ENCODE measurements around the gene PERM1. TPM values are rescaled to one million over a fixed set of nuclear protein-coding genes. Genes with fewer than 3 reads are reported as not detected.

Gene PERM1
- total and polyA plus RNA-seq, 4 donors, result 0.42 to 1.5 (median 0.49) TPM

GRCh38 chr1:942864-943533, 38.9 kb downstream of the PERM1 start:
- no peaks in the 10 kb centered on the region for H3K4me1 ChIP-seq (ENCODE audit: control insufficient read depth in 1 of 2, insufficient read depth in 2 of 2, low read length in 2 of 2)
- WGBS, 2 donors, result 69 to 72% methylated on average over 26 to 27 of the region's 27 CpGs
- H3K36me3 ChIP-seq (ENCODE audit: control insufficient read depth in 1 of 2, insufficient read depth in 2 of 2, low read length in 1 of 2), result no peaks in the 10 kb centered on the region
- intact Hi-C loops (cut with DNase I), result loop anchor here in 1 of 2 donors (5.0 kb wide), 1 partner anchor 36 kb away; no protein-coding TSS in a partner anchor
- no peaks in the 10 kb centered on the region for H3K27me3 ChIP-seq (ENCODE audit: control insufficient read depth in 1 of 2, insufficient read depth in 2 of 2, low read length in 1 of 2)
- H3K27ac ChIP-seq (ENCODE audit: low read depth in 1 of 2, low read length in 2 of 2), result no peak overlapping the region
- no peaks in the 10 kb centered on the region for H3K9me3 ChIP-seq (ENCODE audit: control insufficient read depth, low read length)
- peak; percentile 76 to 88 for DNase-seq
- no peak overlapping the region for H3K4me3 ChIP-seq (ENCODE audit: low read length in 2 of 2)
- no peak for ATAC-seq (ENCODE audit: low FRiP score)

GRCh38 chr1:942411-942821, 39.5 kb downstream of the PERM1 start:
- H3K4me3 ChIP-seq (ENCODE audit: low read length in 2 of 2), result no peak overlapping the region
- no peak for ATAC-seq (ENCODE audit: low FRiP score)
- no peaks in the 10 kb centered on the region for H3K27me3 ChIP-seq (ENCODE audit: control insufficient read depth in 1 of 2, insufficient read depth in 2 of 2, low read length in 1 of 2)
- H3K36me3 ChIP-seq (ENCODE audit: control insufficient read depth in 1 of 2, insufficient read depth in 2 of 2, low read length in 1 of 2), result no peaks in the 10 kb centered on the region
- intact Hi-C loops (cut with DNase I), result loop anchor here in 1 of 2 donors (5.0 kb wide), 1 partner anchor 35 kb away; no protein-coding TSS in a partner anchor
- H3K9me3 ChIP-seq (ENCODE audit: control insufficient read depth, low read length), result no peaks in the 10 kb centered on the region
- no peak overlapping the region for H3K27ac ChIP-seq (ENCODE audit: low read depth in 1 of 2, low read length in 2 of 2)
- WGBS, 2 donors, result 12 to 21% methylated on average over 28 to 48 of the region's 48 CpGs
- H3K4me1 ChIP-seq (ENCODE audit: control insufficient read depth in 1 of 2, insufficient read depth in 2 of 2, low read length in 2 of 2), result no peaks in the 10 kb centered on the region
- DNase-seq, result no peak

GRCh38 chr1:941588-942383, 40.1 kb downstream of the PERM1 start:
- Histone ChIP-seq H3K9me3 (ENCODE audit: control insufficient read depth, low read length) (no peaks in the 10 kb centered on the region), H3K4me3 (ENCODE audit: low read length in 2 of 2) (peak overlapping the region in 1 of 2 donors; percentile 12), H3K27ac (ENCODE audit: low read depth in 1 of 2, low read length in 2 of 2) (no peak overlapping the region), H3K27me3 (ENCODE audit: control insufficient read depth in 1 of 2, insufficient read depth in 2 of 2, low read length in 1 of 2) (no peaks in the 10 kb centered on the region), H3K4me1 (ENCODE audit: control insufficient read depth in 1 of 2, insufficient read depth in 2 of 2, low read length in 2 of 2) (no peaks in the 10 kb centered on the region), H3K36me3 (ENCODE audit: control insufficient read depth in 1 of 2, insufficient read depth in 2 of 2, low read length in 1 of 2) (no peaks in the 10 kb centered on the region)
- DNase-seq, result peak; percentile 90 to 94
- peak; percentile 79 for ATAC-seq (ENCODE audit: low FRiP score)
- intact Hi-C loops (cut with DNase I), result loop anchor here in 1 of 2 donors (2.0 to 5.0 kb wide), 2 partner anchors 17 to 34 kb away; no protein-coding TSS in a partner anchor
- 1% methylated on average over 51 to 98 of the region's 98 CpGs for WGBS, 2 donors

DNA sequence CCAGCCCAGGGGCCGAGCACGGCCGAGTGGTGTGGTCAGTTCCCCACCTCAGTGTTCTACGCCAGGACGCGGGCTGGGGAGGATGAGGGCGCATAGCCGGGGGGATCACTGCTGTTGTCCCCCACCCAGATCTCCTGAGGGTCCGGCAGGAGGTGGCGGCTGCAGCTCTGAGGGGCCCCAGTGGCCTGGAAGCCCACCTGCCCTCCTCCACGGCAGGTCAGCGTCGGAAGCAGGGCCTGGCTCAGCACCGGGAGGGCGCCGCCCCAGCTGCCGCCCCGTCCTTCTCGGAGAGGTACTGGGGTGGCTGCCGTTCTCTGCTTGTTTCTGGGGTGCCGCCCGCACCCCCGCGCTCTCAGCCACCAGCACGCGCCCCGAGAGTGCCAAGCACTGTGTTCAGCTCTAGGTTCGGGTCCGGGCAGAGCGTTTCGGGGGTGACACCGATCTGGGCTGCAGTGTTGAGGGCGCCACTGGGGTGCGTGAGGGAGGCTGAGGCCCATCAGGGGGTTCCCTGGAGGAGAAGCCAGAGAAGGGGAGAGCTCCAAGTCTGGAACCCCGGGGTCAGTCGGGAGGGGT, 40.8 kb downstream of the PERM1 start:
- WGBS, 2 donors, result 18 to 21% methylated on average over 36 of the region's 36 CpGs
- no peaks in the 10 kb centered on the region for H3K4me1 ChIP-seq (ENCODE audit: control insufficient read depth in 1 of 2, insufficient read depth in 2 of 2, low read length in 2 of 2)
- peak overlapping the region in 1 of 2 donors; percentile 5 for H3K27ac ChIP-seq (ENCODE audit: low read depth in 1 of 2, low read length in 2 of 2)
- no peak overlapping the region for H3K4me3 ChIP-seq (ENCODE audit: low read length in 2 of 2)
- H3K27me3 ChIP-seq (ENCODE audit: control insufficient read depth in 1 of 2, insufficient read depth in 2 of 2, low read length in 1 of 2), result no peaks in the 10 kb centered on the region
- H3K36me3 ChIP-seq (ENCODE audit: control insufficient read depth in 1 of 2, insufficient read depth in 2 of 2, low read length in 1 of 2), result no peaks in the 10 kb centered on the region
- intact Hi-C loops (cut with DNase I), result loop anchor here in 1 of 2 donors (2.0 to 5.0 kb wide), 2 partner anchors 16 to 34 kb away; no protein-coding TSS in a partner anchor
- no peaks in the 10 kb centered on the region for H3K9me3 ChIP-seq (ENCODE audit: control insufficient read depth, low read length)
- ATAC-seq (ENCODE audit: low FRiP score) (peak; percentile 14), DNase-seq (no peak)

- Histone ChIP-seq H3K9me3 (ENCODE audit: control insufficient read depth, low read length) (no peaks in the 10 kb centered on the region), H3K27me3 (ENCODE audit: control insufficient read depth in 1 of 2, insufficient read depth in 2 of 2, low read length in 1 of 2) (no peaks in the 10 kb centered on the region), H3K36me3 (ENCODE audit: control insufficient read depth in 1 of 2, insufficient read depth in 2 of 2, low read length in 1 of 2) (no peaks in the 10 kb centered on the region), H3K27ac (ENCODE audit: low read depth in 1 of 2, low read length in 2 of 2) (peak overlapping the region in 1 of 2 donors; percentile 5), H3K4me1 (ENCODE audit: control insufficient read depth in 1 of 2, insufficient read depth in 2 of 2, low read length in 2 of 2) (no peaks in the 10 kb centered on the region), H3K4me3 (ENCODE audit: low read length in 2 of 2) (peak overlapping the region in 1 of 2 donors; percentile 2)
- ATAC-seq (ENCODE audit: low FRiP score), result peak; percentile 41
- peak; percentile 80 to 90 for DNase-seq
- WGBS, 2 donors, result 0 to 1% methylated on average over 70 to 86 of the region's 86 CpGs
- intact Hi-C loops (cut with DNase I), result loop anchor here in 1 of 2 donors (2.0 to 5.0 kb wide), 2 partner anchors 16 to 33 kb away; no protein-coding TSS in a partner anchor
Measured at GRCh38 chr1:940107-941014, 41.5 kb downstream of the PERM1 start.

- Histone ChIP-seq H3K9me3 (ENCODE audit: control insufficient read depth, low read length) (no peaks in the 10 kb centered on the region), H3K27ac (ENCODE audit: low read depth in 1 of 2, low read length in 2 of 2) (no peak overlapping the region), H3K36me3 (ENCODE audit: control insufficient read depth in 1 of 2, insufficient read depth in 2 of 2, low read length in 1 of 2) (no peaks in the 10 kb centered on the region), H3K4me1 (ENCODE audit: control insufficient read depth in 1 of 2, insufficient read depth in 2 of 2, low read length in 2 of 2) (no peaks in the 10 kb centered on the region), H3K4me3 (ENCODE audit: low read length in 2 of 2) (no peak overlapping the region), H3K27me3 (ENCODE audit: control insufficient read depth in 1 of 2, insufficient read depth in 2 of 2, low read length in 1 of 2) (no peaks in the 10 kb centered on the region)
- ATAC-seq (ENCODE audit: low FRiP score), result no peak
- no peak for DNase-seq
- 28% methylated on average over 16 to 21 of the region's 21 CpGs for WGBS, 2 donors
- intact Hi-C loops (cut with DNase I), result loop anchor here in 1 of 2 donors (2.0 to 5.0 kb wide), 2 partner anchors 15 to 32 kb away; no protein-coding TSS in a partner anchor
Measured at GRCh38 chr1:939511-940106, 42.3 kb downstream of the PERM1 start.

GRCh38 chr1:938711-939489, 43.0 kb downstream of the PERM1 start:
- H3K36me3 ChIP-seq (ENCODE audit: control insufficient read depth in 1 of 2, insufficient read depth in 2 of 2, low read length in 1 of 2), result no peaks in the 10 kb centered on the region
- ATAC-seq (ENCODE audit: low FRiP score), result no peak
- DNase-seq, result no peak
- H3K9me3 ChIP-seq (ENCODE audit: control insufficient read depth, low read length), result no peaks in the 10 kb centered on the region
- no peaks in the 10 kb centered on the region for H3K4me1 ChIP-seq (ENCODE audit: control insufficient read depth in 1 of 2, insufficient read depth in 2 of 2, low read length in 2 of 2)
- H3K27me3 ChIP-seq (ENCODE audit: control insufficient read depth in 1 of 2, insufficient read depth in 2 of 2, low read length in 1 of 2), result no peaks in the 10 kb centered on the region
- no peak overlapping the region for H3K27ac ChIP-seq (ENCODE audit: low read depth in 1 of 2, low read length in 2 of 2)
- intact Hi-C loops (cut with DNase I), result no loop called here
- 88 to 92% methylated on average over 30 of the region's 30 CpGs for WGBS, 2 donors
- H3K4me3 ChIP-seq (ENCODE audit: low read length in 2 of 2), result no peak overlapping the region
